H1 (cell line): Measurements from ENCODE around the gene NRK. TPM values are rescaled to one million over a fixed set of nuclear protein-coding genes. Genes with fewer than 3 reads are reported as not detected.

ENCODE experiments used
- CTCF ChIA-PET: fragments of 300-600 bp; sonication (Branson Sonifier 250); formaldehyde crosslinking; loops from one replicate; lab custom pipeline; 2021; ENCODE audit not compliant: partially characterized antibody; lab: Charles Lee
- POLR2A ChIA-PET: fragments of 300-600 bp; sonication (Branson Sonifier 250); formaldehyde crosslinking; loops from one replicate; lab custom pipeline; 2021; ENCODE audit warnings: inconsistent platforms; ENCODE audit not compliant: partially characterized antibody; lab: Charles Lee
- DNase-seq, 2 experiments: peaks; one replicate each; pipeline versions ENCODE4 v3.0.0 to v3.0.0-alpha.2; 2010 to 2022; ENCODE audit warnings: low spot score in 2 of 2, low read depth in 1 of 2, mixed read lengths in 1 of 2
- FAIRE-seq: peaks from 2 replicates; lab custom pipeline; 2011; peaks lifted over from hg19 to GRCh38; lab: Jason Lieb, UNC
- H2AFZ ChIP-seq: 2 replicates; pipeline ENCODE4 v1.8.1; 2012; ENCODE audit warnings: low read length, inconsistent platforms
- H2AK5ac ChIP-seq: 2 replicates; pipeline ENCODE4 v1.6.1; 2013; ENCODE audit warnings: low read depth, low read length
- H2BK120ac ChIP-seq: replicated peaks from 2 replicates; pipeline ENCODE3; 2013; ENCODE audit warnings: low read depth, low read length, inconsistent platforms
- H2BK12ac ChIP-seq: 2 replicates; pipeline ENCODE4 v1.6.1; 2013; ENCODE audit warnings: low read depth, low read length
- H2BK15ac ChIP-seq: 2 replicates; pipeline ENCODE4 v1.6.1; 2013; ENCODE audit warnings: low read length
- H2BK20ac ChIP-seq: 2 replicates; pipeline ENCODE4 v1.6.1; 2013; ENCODE audit warnings: low read length
- H2BK5ac ChIP-seq: 2 replicates; pipeline ENCODE4 v1.6.1; 2013; ENCODE audit warnings: low read depth, low read length
- H3K14ac ChIP-seq: 2 replicates; pipeline ENCODE4 v1.6.1; 2013; ENCODE audit warnings: inconsistent platforms; ENCODE audit not compliant: insufficient read length
- H3K18ac ChIP-seq: 2 replicates; pipeline ENCODE4 v1.6.1; 2013; ENCODE audit warnings: low read length; ENCODE audit errors: extremely low read depth
- H3K23ac ChIP-seq: 2 replicates; pipeline ENCODE4 v1.6.1; 2013; ENCODE audit warnings: inconsistent platforms; ENCODE audit not compliant: insufficient read length
- H3K23me2 ChIP-seq: 2 replicates; pipeline ENCODE4 v1.6.1; 2013; ENCODE audit warnings: low read depth, low read length
- H3K27ac ChIP-seq: 2 replicates; pipeline ENCODE4 v1.6.1; 2011; ENCODE audit warnings: low read depth, low read length, inconsistent platforms
- H3K27me3 ChIP-seq, 4 experiments: replicated peaks in 1 of 4; 1 replicate in 1 of 4; 2 replicates in 3 of 4; pipeline versions ENCODE4 v1.6.1 to v1.8.1; 2011 to 2013; ENCODE audit warnings: low read length in 3 of 4, mild to moderate bottlenecking in 3 of 4, inconsistent platforms in 2 of 4, mixed read lengths in 2 of 4, moderate library complexity in 1 of 4; ENCODE audit not compliant: control insufficient read depth in 3 of 4, insufficient read depth in 3 of 4; ENCODE audit errors: extremely low read depth in 1 of 4
- H3K36me3 ChIP-seq, 4 experiments: 2 replicates each; pipeline versions ENCODE4 v1.6.1 to v1.8.1; 2011 to 2013; ENCODE audit warnings: mild to moderate bottlenecking in 4 of 4, low read length in 3 of 4, moderate library complexity in 2 of 4, control low read depth in 1 of 4, inconsistent platforms in 1 of 4; ENCODE audit not compliant: insufficient read depth in 4 of 4, control insufficient read depth in 2 of 4
- H3K4ac ChIP-seq: replicated peaks from 2 replicates; pipeline ENCODE3; 2013; ENCODE audit warnings: low read length, low read depth, mixed read lengths, inconsistent platforms; ENCODE audit not compliant: insufficient read length
- H3K4me1 ChIP-seq, 4 experiments: replicated peaks in 1 of 4; 1 replicate in 1 of 4; 2 replicates in 3 of 4; pipeline versions ENCODE4 v1.6.1 to v1.8.1; 2011 to 2013; ENCODE audit warnings: low read length in 3 of 4, inconsistent platforms in 2 of 4, mixed read lengths in 1 of 4; ENCODE audit not compliant: insufficient read depth in 4 of 4, control insufficient read depth in 3 of 4
- H3K4me2 ChIP-seq, 2 experiments: 2 replicates each; pipeline versions ENCODE4 v1.6.1 to v1.8.1; 2011 to 2013; ENCODE audit warnings: low read depth in 2 of 2, low read length in 2 of 2, control low read depth in 1 of 2, inconsistent platforms in 1 of 2, mild to moderate bottlenecking in 1 of 2; ENCODE audit not compliant: insufficient read depth in 1 of 2
- H3K4me3 ChIP-seq, 4 experiments: fragments of 200-600, 300-600 bp in 1 of 4; sonication (generic), shearing (Covaris generic), sonication (Bioruptor Twin) in 1 of 4; 2 replicates each; pipeline versions ENCODE4 v1.5.1 to v1.8.1; 2011 to 2016; ENCODE audit warnings: low read length in 4 of 4, low read depth in 3 of 4, control low read depth in 2 of 4, inconsistent platforms in 2 of 4, mild to moderate bottlenecking in 2 of 4, mixed read lengths in 1 of 4, moderate library complexity in 1 of 4; ENCODE audit not compliant: insufficient read depth in 2 of 4; ENCODE audit errors: extremely low read depth in 1 of 4
- H3K56ac ChIP-seq: replicated peaks from 2 replicates; pipeline ENCODE3; 2013; ENCODE audit warnings: low read depth, mild to moderate bottlenecking, mixed read lengths, low read length, inconsistent platforms; ENCODE audit not compliant: insufficient read length
- H3K79me1 ChIP-seq: 2 replicates; pipeline ENCODE4 v1.6.1; 2013; ENCODE audit warnings: low read depth, low read length, control low read depth
- H3K79me2 ChIP-seq, 2 experiments: 2 replicates each; pipeline versions ENCODE4 v1.6.1 to v1.8.1; 2012 to 2013; ENCODE audit warnings: low read length in 2 of 2, mild to moderate bottlenecking in 2 of 2, inconsistent platforms in 1 of 2; ENCODE audit not compliant: insufficient read depth in 2 of 2, control insufficient read depth in 1 of 2
- H3K9ac ChIP-seq, 4 experiments: replicated peaks in 1 of 4; 1 replicate in 1 of 4; 2 replicates in 3 of 4; pipeline versions ENCODE4 v1.6.1 to v1.8.1; 2011 to 2013; ENCODE audit warnings: low read depth in 3 of 4, low read length in 3 of 4, control low read depth in 2 of 4, mild to moderate bottlenecking in 2 of 4, moderate library complexity in 2 of 4, inconsistent platforms in 1 of 4; ENCODE audit errors: extremely low read depth in 1 of 4
- H3K9me3 ChIP-seq, 2 experiments: 2 replicates each; pipeline versions ENCODE4 v1.6.1 to v1.8.1; 2012 to 2013; ENCODE audit warnings: mild to moderate bottlenecking in 2 of 2, moderate library complexity in 2 of 2, control low read depth in 1 of 2, inconsistent platforms in 1 of 2, low read depth in 1 of 2, low read length in 1 of 2, mixed read lengths in 1 of 2; ENCODE audit not compliant: insufficient read depth in 2 of 2
- H4K20me1 ChIP-seq, 2 experiments: replicated peaks in 1 of 2; 2 replicates each; pipeline versions ENCODE3 to v1.8.1; 2011 to 2013; ENCODE audit warnings: inconsistent platforms in 2 of 2, low read length in 2 of 2, mild to moderate bottlenecking in 1 of 2; ENCODE audit not compliant: insufficient read depth in 2 of 2, control insufficient read depth in 1 of 2
- H4K5ac ChIP-seq: 2 replicates; pipeline ENCODE4 v1.6.1; 2013; ENCODE audit warnings: low read length, low read depth, mixed read lengths, inconsistent platforms; ENCODE audit not compliant: insufficient read length
- H4K8ac ChIP-seq: 2 replicates; pipeline ENCODE4 v1.8.0; 2013; ENCODE audit warnings: mild to moderate bottlenecking, moderate library complexity, low read length, inconsistent platforms; ENCODE audit not compliant: insufficient read depth; ENCODE audit errors: extremely low read depth
- H4K91ac ChIP-seq: replicated peaks from 2 replicates; pipeline ENCODE3; 2013; ENCODE audit warnings: low read length, mixed read lengths, inconsistent platforms; ENCODE audit not compliant: insufficient read length
- RXRA ChIP-seq: IDR thresholded peaks from 2 replicates; pipeline ENCODE4 v1.6.1; 2011; ENCODE audit warnings: low read depth, mild to moderate bottlenecking, low read length, moderate library complexity; ENCODE audit not compliant: insufficient read depth
- WGBS, 2 experiments: shearing (Covaris generic) in 1 of 2; methylation state at CpG; one replicate each; pipeline versions ENCODE4 v1.1.6 to v1.1.7; 2013 to 2015; ENCODE audit warnings: low lambda C conversion rate in 2 of 2, mixed read lengths in 2 of 2, inconsistent platforms in 1 of 2, low coverage in 1 of 2, missing lambda C conversion rate in 1 of 2; ENCODE audit not compliant: insufficient replicate concordance in 2 of 2, insufficient coverage in 1 of 2, insufficient read length in 1 of 2; ENCODE audit errors: extremely low coverage in 1 of 2, missing lambda C conversion rate in 1 of 2; 5-methylcytosine and 5-hydroxymethylcytosine counted together
- polyA plus RNA-seq, 7 experiments: library from polyadenylated mRNA; depleted of rRNA in 3 of 7; stranded (reverse) in 5 of 7; unstranded in 2 of 7; fragments of >200 nt in 5 of 7; fragments of 200-250 nt in 2 of 7; gene quantifications; 1 replicate in 5 of 7; 2 replicates in 1 of 7; 4 replicates in 1 of 7; pipeline versions ENCODE4 v1.2.1 to v1.2.3, GENCODE V29; 2011 to 2013; ENCODE audit warnings: missing spikeins in 2 of 7, mixed read lengths in 2 of 7
- total RNA-seq: library from RNA; stranded (reverse); fragmentation: NEBNext Ultra II Directional; extraction: Animal tissue kit (Norgen Biotek cat#: 25700); gene quantifications from 2 replicates; pipeline ENCODE4 v1.2.1, GENCODE V29; 2021

NRK gene
- total and polyA plus RNA-seq, 2 of the 8 experiments (the other 6 are each of a cell fraction or from before 2014, with no cell fraction given) = 0.86 to 8.3 TPM

DNA sequence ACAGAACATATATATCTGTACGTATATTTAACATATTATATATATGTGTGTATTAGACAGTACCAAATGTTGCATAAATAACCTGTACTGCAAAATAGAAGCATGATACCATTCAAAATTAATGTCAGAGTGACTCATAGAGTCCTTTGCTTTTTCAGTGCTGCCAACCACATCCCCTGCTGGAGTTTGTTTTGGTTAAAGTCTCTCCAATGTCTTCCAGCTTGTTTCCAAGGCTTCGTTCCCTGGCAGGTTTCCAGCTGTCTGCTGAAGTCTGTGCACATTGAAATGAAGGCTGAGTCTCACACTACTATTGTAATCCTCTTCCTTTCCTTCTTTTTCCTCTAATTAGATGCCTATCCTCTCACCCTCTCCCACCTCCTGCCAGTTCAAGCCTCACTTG, 14.9 kb downstream of the NRK start:
- H2AFZ ChIP-seq = no peak overlapping the region
- no peak for FAIRE-seq

More for the DNA sequence above, 14.9 kb downstream of the NRK start:
- Histone ChIP-seq H4K5ac (no peak overlapping the region), H4K8ac (no peak overlapping the region), H2BK15ac (no peak overlapping the region), H3K18ac (no peak overlapping the region), H3K14ac (no peak overlapping the region), H3K4me1 (no peaks in the 10 kb centered on the region), H3K79me2 (no peaks in the 10 kb centered on the region), H2BK20ac (no peak overlapping the region), H3K79me1 (no peaks in the 10 kb centered on the region), H2AK5ac (no peak overlapping the region), H3K4ac (no peak overlapping the region), H3K27ac (no peak overlapping the region), H2BK120ac (no peak overlapping the region), H3K27me3 (no peaks in the 10 kb centered on the region), H3K9me3 (no peaks in the 10 kb centered on the region), H4K20me1 (no peaks in the 10 kb centered on the region), H3K36me3 (no peaks in the 10 kb centered on the region), H3K23ac (no peak overlapping the region), H2BK5ac (no peak overlapping the region), H4K91ac (no peak overlapping the region), H3K56ac (no peak overlapping the region), H3K9ac (no peak overlapping the region), H2BK12ac (no peak overlapping the region), H3K4me3 (no peak overlapping the region), H3K23me2 (no peaks in the 10 kb centered on the region), H3K4me2 (no peak overlapping the region)
- no peak for DNase-seq
- ChIA-PET CTCF (no interaction called here), POLR2A (no interaction called here)
- no peak for TF ChIP-seq RXRA
- WGBS, 2 experiments = 82% methylated on average over 2 of the region's 2 CpGs; no CpG with 5 or more reads in 1 of the 2 experiments
